GM12892 (cell line): ENCODE results near the gene TMTC2.

Source experiments
- POLR2A ChIP-seq: IDR thresholded peaks from 2 replicates; pipeline ENCODE4 v1.6.1; 2011; ENCODE audit warnings: low read depth, low read length, control low read depth
- TAF1 ChIP-seq: IDR thresholded peaks from 2 replicates; pipeline ENCODE4 v1.6.1; 2011; ENCODE audit warnings: low read depth, mild to moderate bottlenecking, control low read depth, low read length, borderline replicate concordance

- TF ChIP-seq TAF1: no peak
- no peak for TF ChIP-seq POLR2A
Observed at GRCh38 chr12:82660541-82661325, 26.0 kb upstream of the TMTC2 start.
